GM13976 (cell line): ENCODE results near the gene SPOCK1.
"Not testable (repeated sequence)": the region's sequence is repeated elsewhere in the genome, so short reads cannot be mapped to it uniquely, and the experiment has no call there.

Experiments
- DNase-seq: peaks from one replicate; pipeline ENCODE4 v3.0.0; 2012; ENCODE audit warnings: low spot score
- CTCF ChIP-seq: IDR thresholded peaks from 2 replicates; pipeline ENCODE4 v1.5.1; 2012; ENCODE audit warnings: borderline replicate concordance, mild to moderate bottlenecking; ENCODE audit not compliant: insufficient read depth; ENCODE audit errors: extremely low read depth, missing control alignments, control extremely low read depth
- in situ Hi-C: fragments of 300-500 bp; cut with MboI; formaldehyde crosslinking; loops from one replicate; pipeline ENCODE4 v1.12.0; 2022; ENCODE audit warnings: low sequenced_read_pairs, mixed read lengths, inconsistent platforms; ENCODE audit not compliant: unreplicated experiment

The SPOCK1 gene

GRCh38 chr5:137265457-137265856, 233.7 kb downstream of the SPOCK1 start:
- TF ChIP-seq CTCF, result no peak
- in situ Hi-C loops, result no loop called here
- DNase-seq, result no peak

- in situ Hi-C loops, result no loop called here
- no peak for TF ChIP-seq CTCF
- no peak for DNase-seq
Measured at GRCh38 chr5:137264573-137264972, 234.6 kb downstream of the SPOCK1 start.

GRCh38 chr5:137264041-137264440, 235.1 kb downstream of the SPOCK1 start:
- in situ Hi-C loops, result no loop called here
- DNase-seq, result no peak
- no peak for TF ChIP-seq CTCF

GRCh38 chr5:137263371-137264005, 235.6 kb downstream of the SPOCK1 start:
- TF ChIP-seq CTCF, result no peak
- in situ Hi-C loops, result no loop called here
- no peak for DNase-seq

GRCh38 chr5:137262818-137263217, 236.3 kb downstream of the SPOCK1 start:
- no peak for TF ChIP-seq CTCF
- no peak for DNase-seq
- in situ Hi-C loops, result no loop called here

- in situ Hi-C loops, result no loop called here
- TF ChIP-seq CTCF, result no peak
- DNase-seq, result no peak
Measured at GRCh38 chr5:137260820-137261695, 238.1 kb downstream of the SPOCK1 start.

- DNase-seq, in situ Hi-C loops: not testable (repeated sequence)
Measured at GRCh38 chr5:137259115-137259514, 240.0 kb downstream of the SPOCK1 start.
